Osteoblast (primary cell): ENCODE data around the gene TLL1. TPM values are rescaled to one million over a fixed set of nuclear protein-coding genes. Genes with fewer than 3 reads are reported as not detected.

ENCODE experiments used
- DNase-seq: peaks from one replicate; pipeline ENCODE4 v3.0.0; 2011; ENCODE audit warnings: low spot score, mixed read lengths; ENCODE audit not compliant: insufficient read length; ENCODE audit errors: missing footprints
- H2AFZ ChIP-seq: 2 replicates; pipeline ENCODE4 v1.6.0; 2011; ENCODE audit warnings: mild to moderate bottlenecking, low read length
- H3K27ac ChIP-seq: 2 replicates; pipeline ENCODE4 v1.5.1; 2011; ENCODE audit warnings: mild to moderate bottlenecking, low read depth, low read length, moderate library complexity
- H3K27me3 ChIP-seq: 2 replicates; pipeline ENCODE4 v1.6.0; 2012; ENCODE audit warnings: mild to moderate bottlenecking, control low read depth, inconsistent platforms, low read length, moderate library complexity; ENCODE audit not compliant: insufficient read depth
- H3K36me3 ChIP-seq: 2 replicates; pipeline ENCODE4 v1.5.1; 2011; ENCODE audit warnings: mild to moderate bottlenecking, low read length, control low read depth, moderate library complexity; ENCODE audit not compliant: insufficient read depth
- H3K4me1 ChIP-seq: 2 replicates; pipeline ENCODE4 v1.5.1; 2011; ENCODE audit warnings: mild to moderate bottlenecking, low read length, control low read depth, moderate library complexity; ENCODE audit not compliant: insufficient read depth
- H3K4me2 ChIP-seq: 2 replicates; pipeline ENCODE4 v1.6.0; 2011; ENCODE audit warnings: mild to moderate bottlenecking, low read length; ENCODE audit not compliant: insufficient read depth
- H3K4me3 ChIP-seq: fragments of 200-600 bp; sonication (generic); 3 replicates; pipeline ENCODE4 v1.5.1; 2012; ENCODE audit warnings: mild to moderate bottlenecking, low read length, inconsistent platforms; ENCODE audit not compliant: insufficient read depth
- H3K79me2 ChIP-seq: 2 replicates; pipeline ENCODE4 v1.6.0; 2012; ENCODE audit warnings: mild to moderate bottlenecking, low read length, control low read depth, inconsistent platforms; ENCODE audit not compliant: insufficient read depth
- H3K9me3 ChIP-seq: 2 replicates; pipeline ENCODE4 v1.5.1; 2011; ENCODE audit warnings: low read depth, low read length, control low read depth
- H4K20me1 ChIP-seq: 2 replicates; pipeline ENCODE4 v1.6.0; 2012; ENCODE audit warnings: mild to moderate bottlenecking, low read length, control low read depth; ENCODE audit not compliant: insufficient read depth
- total RNA-seq: library from RNA; depleted of rRNA; stranded (reverse); fragments of >200 nt; gene quantifications from 2 replicates; pipeline ENCODE4 v1.2.3, GENCODE V29; 2012
- TF ChIP-seq, protein P1 (sequence below): IDR thresholded peaks from 2 replicates; pipeline ENCODE4 v1.5.1; 2011; ENCODE audit warnings: mild to moderate bottlenecking, low read depth, low read length, moderate library complexity; ENCODE audit errors: extremely low read depth

TLL1 gene
- total RNA-seq, 1 donor = 0.36 TPM

DNA sequence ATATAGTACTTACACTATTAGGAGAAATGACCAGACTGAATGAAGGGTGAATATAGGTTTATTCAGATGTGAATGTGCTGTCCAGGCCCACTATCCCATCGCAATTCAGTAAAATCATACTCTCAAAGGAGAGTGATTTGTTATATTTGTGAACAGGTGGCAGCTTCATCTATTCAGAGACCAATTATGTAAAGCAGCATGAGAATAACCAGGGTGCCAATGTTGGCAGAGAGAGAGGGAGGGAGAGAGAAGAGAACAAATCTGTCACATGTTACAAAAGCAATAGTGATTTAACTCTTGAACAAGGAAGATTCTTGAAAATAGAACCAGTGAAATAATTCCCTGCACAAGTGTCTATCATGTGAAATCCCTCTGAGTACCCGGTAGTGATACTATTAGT lies 38.9 kb upstream of the TLL1 start:
- Histone ChIP-seq H3K27me3 (no peaks in the 10 kb centered on the region), H2AFZ (no peak overlapping the region), H3K79me2 (no peaks in the 10 kb centered on the region), H3K36me3 (no peaks in the 10 kb centered on the region), H3K27ac (no peak overlapping the region), H3K4me3 (no peak overlapping the region), H4K20me1 (no peaks in the 10 kb centered on the region), H3K4me1 (no peaks in the 10 kb centered on the region), H3K4me2 (no peak overlapping the region), H3K9me3 (no peaks in the 10 kb centered on the region)
- TF ChIP-seq, protein P1, sequence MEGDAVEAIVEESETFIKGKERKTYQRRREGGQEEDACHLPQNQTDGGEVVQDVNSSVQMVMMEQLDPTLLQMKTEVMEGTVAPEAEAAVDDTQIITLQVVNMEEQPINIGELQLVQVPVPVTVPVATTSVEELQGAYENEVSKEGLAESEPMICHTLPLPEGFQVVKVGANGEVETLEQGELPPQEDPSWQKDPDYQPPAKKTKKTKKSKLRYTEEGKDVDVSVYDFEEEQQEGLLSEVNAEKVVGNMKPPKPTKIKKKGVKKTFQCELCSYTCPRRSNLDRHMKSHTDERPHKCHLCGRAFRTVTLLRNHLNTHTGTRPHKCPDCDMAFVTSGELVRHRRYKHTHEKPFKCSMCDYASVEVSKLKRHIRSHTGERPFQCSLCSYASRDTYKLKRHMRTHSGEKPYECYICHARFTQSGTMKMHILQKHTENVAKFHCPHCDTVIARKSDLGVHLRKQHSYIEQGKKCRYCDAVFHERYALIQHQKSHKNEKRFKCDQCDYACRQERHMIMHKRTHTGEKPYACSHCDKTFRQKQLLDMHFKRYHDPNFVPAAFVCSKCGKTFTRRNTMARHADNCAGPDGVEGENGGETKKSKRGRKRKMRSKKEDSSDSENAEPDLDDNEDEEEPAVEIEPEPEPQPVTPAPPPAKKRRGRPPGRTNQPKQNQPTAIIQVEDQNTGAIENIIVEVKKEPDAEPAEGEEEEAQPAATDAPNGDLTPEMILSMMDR = no peak
- peak; percentile 29 for DNase-seq

DNA sequence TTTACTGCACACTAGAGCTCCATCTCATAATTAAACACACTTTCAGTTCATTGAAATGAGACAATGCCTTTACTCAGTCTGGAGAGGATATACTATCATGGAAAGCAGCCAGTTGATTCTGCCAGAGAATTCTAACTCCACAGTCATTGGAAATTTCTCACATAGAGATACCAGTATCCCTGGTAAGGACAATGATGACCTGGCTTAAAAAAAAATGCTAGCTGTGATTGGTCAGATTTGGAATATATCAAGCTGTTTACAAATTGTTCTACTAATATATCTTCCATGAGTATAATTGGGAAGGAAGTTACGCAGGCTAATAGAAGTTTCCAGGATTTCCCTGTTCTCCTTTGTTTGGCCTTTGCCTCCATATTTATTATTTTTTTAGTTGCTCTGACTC lies 34.5 kb upstream of the TLL1 start:
- Histone ChIP-seq H3K4me2 (no peak overlapping the region), H3K27ac (no peak overlapping the region), H2AFZ (no peak overlapping the region), H3K4me3 (no peak overlapping the region), H3K79me2 (no peaks in the 10 kb centered on the region), H3K27me3 (no peaks in the 10 kb centered on the region), H3K4me1 (no peaks in the 10 kb centered on the region), H3K9me3 (no peaks in the 10 kb centered on the region), H4K20me1 (no peaks in the 10 kb centered on the region), H3K36me3 (no peaks in the 10 kb centered on the region)
- no peak for DNase-seq
- TF ChIP-seq, protein P1 = no peak

DNA sequence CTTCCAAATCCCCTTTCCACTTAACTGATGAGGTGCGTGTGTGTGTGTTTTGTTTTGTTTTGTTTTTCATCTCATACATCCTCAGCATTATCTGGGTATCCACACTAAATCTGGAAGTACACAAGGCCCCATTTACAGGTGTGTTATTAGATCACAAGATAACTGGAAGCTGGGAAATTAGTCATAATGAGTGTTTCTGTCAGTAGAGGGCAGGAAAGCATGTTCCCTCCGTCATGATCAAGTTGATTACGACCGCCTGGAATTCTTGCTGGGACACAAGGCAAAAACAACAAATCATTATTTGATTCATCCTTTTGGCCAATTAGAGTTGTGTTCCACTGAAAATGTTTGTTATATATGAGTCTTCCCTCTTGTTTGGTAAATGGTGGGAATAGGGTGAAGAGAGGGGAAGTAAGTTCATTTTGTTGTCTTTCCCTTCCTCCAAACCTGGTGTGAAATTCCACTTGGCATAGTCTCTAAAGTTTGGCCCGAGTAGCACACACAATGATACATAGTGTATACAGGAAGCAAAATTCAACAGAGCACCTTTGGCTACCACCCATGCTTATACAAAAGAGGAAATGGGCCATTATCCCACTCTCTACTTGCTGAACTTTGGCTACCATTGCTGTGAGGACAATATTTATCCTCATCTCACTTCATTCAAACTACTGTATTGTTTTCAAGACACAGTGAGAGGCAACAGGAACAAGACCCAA lies 33.3 kb upstream of the TLL1 start:
- no peaks in the 10 kb centered on the region for H4K20me1 ChIP-seq
- TF ChIP-seq, protein P1 = no peak
- H3K79me2 ChIP-seq = no peaks in the 10 kb centered on the region
- H3K4me1 ChIP-seq = no peaks in the 10 kb centered on the region
- no peak overlapping the region for H3K4me2 ChIP-seq
- H3K9me3 ChIP-seq = no peaks in the 10 kb centered on the region
- no peak overlapping the region for H3K27ac ChIP-seq
- no peaks in the 10 kb centered on the region for H3K36me3 ChIP-seq
- H2AFZ ChIP-seq = no peak overlapping the region
- no peak for DNase-seq
- H3K27me3 ChIP-seq = no peaks in the 10 kb centered on the region
- H3K4me3 ChIP-seq = no peak overlapping the region

DNA sequence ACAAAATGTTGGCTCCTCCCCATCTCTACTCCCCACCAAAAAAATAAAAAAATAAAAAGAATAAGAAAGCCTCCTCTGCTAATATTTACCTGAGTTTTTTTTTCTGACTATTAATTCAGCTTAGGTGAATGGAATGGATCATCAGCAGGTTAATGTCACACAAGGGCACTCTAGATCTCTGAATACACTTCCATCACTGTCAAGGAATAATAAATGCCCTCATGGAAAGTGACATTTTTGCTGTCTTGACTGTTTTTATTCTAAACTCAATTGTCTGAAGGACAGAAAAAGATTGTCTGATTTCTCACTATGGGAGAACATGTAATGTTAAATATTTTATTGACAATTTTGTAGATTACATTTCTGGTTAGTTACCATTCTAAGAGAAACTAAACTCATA lies 30.4 kb upstream of the TLL1 start:
- TF ChIP-seq, protein P1 = no peak
- H4K20me1 ChIP-seq = no peaks in the 10 kb centered on the region
- H2AFZ ChIP-seq = no peak overlapping the region
- DNase-seq = no peak
- no peak overlapping the region for H3K4me3 ChIP-seq
- H3K27ac ChIP-seq = no peak overlapping the region
- H3K79me2 ChIP-seq = no peaks in the 10 kb centered on the region
- H3K4me2 ChIP-seq = no peak overlapping the region
- no peaks in the 10 kb centered on the region for H3K27me3 ChIP-seq
- no peaks in the 10 kb centered on the region for H3K4me1 ChIP-seq
- H3K36me3 ChIP-seq = no peaks in the 10 kb centered on the region
- no peaks in the 10 kb centered on the region for H3K9me3 ChIP-seq
